Adipose tissue (tissue), 3 donors: ENCODE results near the gene SLC25A6. TPM values are rescaled to one million over a fixed set of nuclear protein-coding genes. Genes with fewer than 3 reads are reported as not detected.

ENCODE experiments used
- polyA plus RNA-seq, 3 donors: library from polyadenylated mRNA; stranded (reverse); fragments of 200-250 nt; gene quantifications; one replicate each; pipeline ENCODE4 v1.2.3, GENCODE V29; 2013
- donor health status: healthy with polysubstance abuse.
- donor health status: Bipolar disorder and iron deficiency.
- donor health status: healthy.

Gene SLC25A6
- polyA plus RNA-seq, 3 donors = 489 to 843 (median 515) TPM

Other genes with a start within 250 kb of the SLC25A6 start
- under 1 TPM; 0.03 to 0.22 (median 0.15) TPM for gene CRLF2, start 179.5 kb downstream of the SLC25A6 start, polyA plus RNA-seq
- 10 to 100 TPM in 1 of 3 donors, 1 to 10 TPM in 2; 1.3 to 14.5 (median 5.6) TPM for gene CSF2RA, start 123.3 kb downstream of the SLC25A6 start, polyA plus RNA-seq
- 10 to 100 TPM in 2 of 3 donors, 1 to 10 TPM in 1; 4.0 to 19.0 (median 18.5) TPM for gene IL3RA, start 55.3 kb downstream of the SLC25A6 start, polyA plus RNA-seq
- gene ASMTL, start 60.8 kb upstream of the SLC25A6 start, polyA plus RNA-seq = 10 to 100 TPM; 20.2 to 35.2 (median 22.3) TPM
- gene P2RY8, start 145.1 kb upstream of the SLC25A6 start, polyA plus RNA-seq = 1 to 10 TPM; 1.1 to 1.8 (median 1.2) TPM
- gene AKAP17A, start 199.5 kb upstream of the SLC25A6 start, polyA plus RNA-seq = 10 to 100 TPM; 20.5 to 30.3 (median 28.6) TPM
- gene ASMT, start 222.9 kb upstream of the SLC25A6 start, polyA plus RNA-seq = under 1 TPM in 2 of 3 donors, not detected in 1; 0.07 to 0.09 TPM